HG02610 (cell line): ENCODE results near the gene GTF2F1.
"Not testable (repeated sequence)": the region's sequence is repeated elsewhere in the genome, so short reads cannot be mapped to it uniquely, and the experiment has no call there.

Experiments used
- ATAC-seq: cut with Tn5 transposase; IDR thresholded peaks from one replicate; pipeline ENCODE4 v1.9.1; 2021; ENCODE audit warnings: mild to moderate bottlenecking, moderate library complexity; ENCODE audit not compliant: unreplicated experiment

Gene GTF2F1

GRCh38 chr19:6359568-6360341 lies 33.2 kb downstream of the GTF2F1 start:
- ATAC-seq = no peak

- ATAC-seq = no peak
These were observed 35.0 kb downstream of the GTF2F1 start for GRCh38 chr19:6358003-6358402.

- ATAC-seq = no peak
These were observed 35.8 kb downstream of the GTF2F1 start for GRCh38 chr19:6357174-6357573.

- ATAC-seq = not testable (repeated sequence)
These were observed 37.5 kb downstream of the GTF2F1 start for GRCh38 chr19:6355321-6356040.

- ATAC-seq = no peak
These were observed 38.8 kb downstream of the GTF2F1 start for GRCh38 chr19:6354098-6354674.

GRCh38 chr19:6352381-6353165 lies 40.4 kb downstream of the GTF2F1 start:
- no peak for ATAC-seq

- ATAC-seq = no peak
These were observed 42.3 kb downstream of the GTF2F1 start for GRCh38 chr19:6350688-6351087.

GRCh38 chr19:6349271-6349670 lies 43.7 kb downstream of the GTF2F1 start:
- not testable (repeated sequence) for ATAC-seq

- no peak for ATAC-seq
These were observed 49.5 kb downstream of the GTF2F1 start for GRCh38 chr19:6343462-6343861.

- no peak for ATAC-seq
These were observed 52.3 kb downstream of the GTF2F1 start for GRCh38 chr19:6340493-6341201.

GRCh38 chr19:6334490-6335285 lies 58.3 kb downstream of the GTF2F1 start:
- ATAC-seq = no peak

GRCh38 chr19:6333439-6333838 lies 59.5 kb downstream of the GTF2F1 start, which contains the start of gene ACER1:
ACER1 (minus strand) TSS chr19:6333612; CDS start chr19:6333551, 61 bp downstream.
- no peak for ATAC-seq
